RCC 7860 (cell line): ENCODE measurements around the gene BMERB1.
A peak's percentile ranks its signal among the peaks of the same experiment; 100 is the strongest.
"Not testable (repeated sequence)": the region's sequence is repeated elsewhere in the genome, so short reads cannot be mapped to it uniquely, and the experiment has no call there.

Experiments used
- DNase-seq: peaks from one replicate; pipeline ENCODE4 v3.0.0-alpha.2; 2015; ENCODE audit warnings: low spot score
- FAIRE-seq: peaks from 2 replicates; lab custom pipeline; 2012; peaks lifted over from hg19 to GRCh38; lab: Jason Lieb, UNC

Gene BMERB1

DNA sequence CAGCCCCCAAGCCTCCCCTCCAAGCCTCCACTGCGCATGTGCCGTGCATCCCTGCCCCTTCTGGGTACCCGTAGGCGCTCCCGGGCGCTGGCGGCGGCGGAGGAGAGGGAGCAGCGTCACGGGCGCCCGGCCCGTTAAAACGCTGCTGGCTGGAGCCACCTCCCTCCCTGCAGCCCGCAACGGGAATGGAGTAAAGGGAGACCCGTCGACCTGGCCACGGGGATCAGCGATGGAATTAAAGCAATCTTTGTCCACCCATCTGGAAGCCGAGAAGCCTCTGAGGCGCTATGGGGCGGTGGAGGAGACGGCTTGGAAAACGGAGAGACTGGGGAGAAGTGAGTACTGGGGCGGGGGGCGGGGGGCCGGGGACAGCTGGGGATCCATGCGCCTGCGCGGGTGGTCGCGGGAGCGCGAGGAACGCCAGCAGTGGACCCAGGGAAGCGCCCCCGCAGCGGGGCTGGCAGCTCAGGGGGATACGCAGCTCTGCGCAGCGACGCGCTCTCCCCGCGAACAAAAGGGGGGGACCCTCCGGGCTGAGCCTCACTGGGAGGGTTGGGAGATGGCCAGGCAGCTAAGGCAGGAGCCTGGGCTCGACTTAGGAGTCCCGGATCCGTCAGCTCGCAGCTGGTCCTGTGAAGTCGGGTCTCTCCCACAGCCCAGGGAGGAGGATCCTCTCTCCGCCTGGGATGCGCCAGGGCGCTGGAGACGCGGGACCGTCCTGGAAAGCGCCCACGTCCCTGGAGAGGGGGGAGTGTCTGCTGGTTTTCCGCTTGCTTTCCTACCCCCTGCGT lies at the start of gene BMERB1:
TSS of gene BMERB1 (plus strand) at position 164 of the 791 bp plus-strand sequence. CDS start at position 230, 66 bp downstream.
- DNase-seq: no peak
- FAIRE-seq: no peak

DNA sequence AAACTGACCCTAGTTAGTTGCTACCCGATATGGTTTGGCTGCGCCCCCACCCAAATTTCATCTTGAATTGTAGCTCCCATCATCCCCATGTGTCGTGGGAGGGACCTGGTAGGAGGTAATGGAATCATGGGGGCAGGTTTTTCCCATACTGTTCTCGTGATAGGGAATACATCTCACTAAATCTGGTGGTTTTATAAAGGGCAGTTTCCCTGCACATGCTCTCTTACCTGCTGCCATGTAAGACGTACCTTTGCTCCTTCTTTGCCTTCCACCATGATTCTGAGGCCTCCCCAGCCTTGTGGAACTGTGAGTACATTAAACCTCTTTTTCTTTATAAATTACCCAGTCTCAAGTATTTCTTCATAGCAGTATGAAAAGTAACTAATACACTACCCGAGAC lies 46.3 kb upstream of the BMERB1 start:
- not testable (repeated sequence) for FAIRE-seq, DNase-seq

DNA sequence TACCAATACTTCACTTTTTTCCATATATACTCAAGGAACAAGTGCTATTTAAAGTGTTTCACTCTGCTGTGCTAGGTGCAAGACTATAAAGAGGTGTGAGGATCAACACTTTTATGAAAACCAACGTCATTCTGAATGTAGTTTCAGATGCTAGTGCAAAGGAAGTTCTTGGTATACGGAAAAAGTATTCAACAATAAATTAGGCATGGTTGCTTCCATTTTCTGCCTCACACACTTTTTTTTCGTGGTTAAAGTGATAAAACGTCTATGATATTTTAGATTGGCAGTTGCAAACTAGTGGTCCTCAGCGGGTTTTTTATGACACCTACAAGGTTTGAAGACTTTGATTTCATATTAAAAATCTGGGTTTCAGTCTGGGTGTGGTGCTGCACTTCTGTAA lies 44.5 kb upstream of the BMERB1 start:
- FAIRE-seq, DNase-seq: not testable (repeated sequence)

DNA sequence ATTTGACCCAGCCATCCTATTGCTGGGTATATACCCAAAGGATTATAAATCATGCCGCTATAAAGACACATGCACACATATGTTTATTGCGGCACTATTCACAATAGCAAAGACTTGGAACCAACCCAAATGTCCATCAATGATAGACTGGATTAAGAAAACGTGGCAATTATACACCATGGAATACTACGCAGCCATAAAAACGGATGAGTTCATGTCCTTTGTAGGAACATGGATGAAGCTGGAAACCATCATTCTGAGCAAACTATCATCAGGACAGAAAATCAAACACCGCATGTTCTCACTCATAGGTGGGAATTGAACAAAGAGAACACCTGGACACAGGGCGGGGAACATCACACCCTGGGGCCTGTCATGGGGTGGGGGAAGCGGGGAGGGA lies 41.4 kb upstream of the BMERB1 start:
- not testable (repeated sequence) for FAIRE-seq

DNA sequence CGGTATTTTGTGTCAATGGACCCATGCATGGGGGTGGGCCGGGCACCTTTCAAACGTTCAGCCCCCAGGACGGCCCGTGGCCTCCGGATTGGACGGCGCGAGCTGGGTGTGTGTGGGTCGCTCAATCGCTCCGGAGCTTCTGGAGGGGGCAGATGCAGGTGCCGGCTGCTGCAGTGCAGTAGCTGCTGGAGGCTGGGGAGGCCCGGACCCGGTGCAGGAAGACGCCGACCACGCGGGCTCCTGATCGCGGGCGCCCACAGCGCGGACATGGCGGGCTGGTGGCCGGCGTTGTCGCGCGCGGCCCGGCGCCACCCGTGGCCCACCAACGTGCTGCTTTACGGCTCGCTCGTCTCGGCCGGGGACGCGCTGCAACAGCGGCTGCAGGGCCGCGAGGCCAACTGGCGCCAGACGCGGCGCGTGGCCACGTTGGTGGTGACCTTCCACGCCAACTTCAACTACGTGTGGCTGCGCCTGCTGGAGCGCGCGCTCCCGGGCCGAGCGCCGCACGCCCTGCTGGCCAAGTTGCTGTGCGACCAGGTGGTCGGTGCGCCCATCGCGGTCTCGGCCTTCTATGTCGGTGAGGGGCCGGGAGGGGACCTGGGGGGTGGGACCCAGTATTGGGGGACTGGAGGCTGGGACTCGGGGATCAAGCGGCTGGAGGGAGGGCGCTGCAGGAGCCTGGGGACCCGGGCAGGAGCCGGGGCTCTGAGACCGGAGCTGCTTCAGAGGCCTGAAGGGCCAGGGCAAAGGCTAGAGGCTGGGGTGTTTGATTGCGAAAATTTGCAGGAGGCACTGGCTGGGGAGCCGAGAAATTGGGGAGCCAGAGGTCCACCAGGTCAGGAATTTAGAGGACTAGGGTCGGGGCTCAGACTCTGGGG lies 38.5 kb upstream of the BMERB1 start, which contains the start of gene MPV17L:
TSS of gene MPV17L (plus strand) at position 124 of the 878 bp plus-strand sequence. CDS start at position 268, 144 bp downstream.
- not testable (repeated sequence) for DNase-seq, FAIRE-seq

More for the DNA sequence above, 41.4 kb upstream of the BMERB1 start:
- DNase-seq: not testable (repeated sequence)

DNA sequence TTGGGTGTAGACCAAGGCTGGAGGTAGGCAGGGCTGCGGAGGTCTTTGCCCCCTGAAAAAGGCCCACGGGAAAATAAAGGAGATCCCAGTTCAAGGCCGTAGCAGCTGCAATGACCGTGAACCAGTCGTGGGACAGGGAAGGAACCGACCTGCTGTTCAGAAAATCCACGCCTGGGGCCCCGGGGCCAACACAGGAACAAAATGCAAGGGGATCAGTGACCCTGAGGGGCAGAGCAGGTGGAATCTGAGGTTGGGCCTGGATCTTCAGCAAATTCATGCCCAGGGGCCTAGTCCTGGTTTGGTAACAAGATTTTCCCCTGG lies 37.9 kb upstream of the BMERB1 start:
- DNase-seq, FAIRE-seq: not testable (repeated sequence)

DNA sequence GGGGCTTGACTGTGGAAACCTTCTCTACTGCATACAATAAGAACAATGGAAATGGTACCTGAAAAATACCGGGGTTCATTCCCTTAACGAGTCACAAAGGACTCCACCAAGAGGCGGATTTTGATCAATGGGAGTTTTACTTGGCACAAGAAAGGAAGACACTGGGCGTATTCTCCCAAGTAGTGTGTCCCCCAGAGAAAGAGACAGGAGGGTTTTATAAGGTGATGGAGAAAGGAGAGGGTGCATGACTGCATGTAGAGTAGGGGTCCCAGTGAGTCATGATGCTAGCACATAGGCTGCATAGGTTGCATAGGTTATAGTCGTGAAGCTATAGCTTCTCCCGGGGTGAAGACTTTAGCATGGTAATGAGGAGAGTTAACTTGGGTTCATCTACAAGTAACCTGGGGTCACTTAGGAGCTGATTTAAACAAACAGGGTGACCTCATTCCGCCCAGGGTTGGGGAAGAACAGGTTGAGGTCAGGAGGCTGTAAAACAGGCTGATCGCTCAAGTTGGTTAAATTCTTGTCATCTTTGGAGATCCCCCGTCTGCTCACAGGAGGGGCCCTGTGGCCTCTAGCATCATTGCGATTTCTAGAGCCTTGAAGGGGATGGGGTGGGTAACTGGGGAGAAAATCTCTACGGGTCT lies 37.3 kb upstream of the BMERB1 start:
- no peak for DNase-seq
- FAIRE-seq: no peak

DNA sequence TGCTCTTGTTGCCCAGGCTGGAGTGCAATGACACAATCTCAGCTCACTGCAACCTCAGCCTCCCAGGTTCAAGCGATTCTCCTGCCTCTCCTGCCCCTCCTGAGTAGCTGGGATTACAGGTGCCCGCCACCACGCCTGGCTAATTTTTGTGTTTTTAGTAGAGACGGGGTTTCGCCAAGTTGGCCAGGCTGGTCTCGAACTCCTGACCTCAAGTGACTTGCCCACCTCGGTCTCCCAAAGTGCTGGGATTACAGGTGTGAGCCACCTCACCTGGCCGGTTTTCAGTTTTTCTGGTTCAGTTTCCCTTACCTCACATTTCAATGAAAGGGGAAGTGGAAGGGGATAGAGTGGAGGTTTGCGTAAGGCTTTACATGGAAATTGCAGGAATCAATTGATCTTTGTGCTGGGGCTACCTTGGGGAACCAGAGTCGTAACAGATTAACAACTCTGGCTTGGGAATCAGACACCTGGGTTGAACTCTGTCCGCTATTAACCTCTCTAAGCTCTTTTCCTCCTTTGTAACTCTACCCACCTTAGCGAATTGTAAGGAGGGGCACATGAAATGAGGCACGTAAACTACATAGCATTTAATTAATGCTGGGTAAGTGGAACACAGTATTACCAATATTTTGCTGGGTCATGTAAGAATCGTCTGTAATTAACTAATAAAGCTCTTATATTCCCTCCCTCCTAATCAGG lies 35.6 kb upstream of the BMERB1 start:
- no peak for FAIRE-seq

DNA sequence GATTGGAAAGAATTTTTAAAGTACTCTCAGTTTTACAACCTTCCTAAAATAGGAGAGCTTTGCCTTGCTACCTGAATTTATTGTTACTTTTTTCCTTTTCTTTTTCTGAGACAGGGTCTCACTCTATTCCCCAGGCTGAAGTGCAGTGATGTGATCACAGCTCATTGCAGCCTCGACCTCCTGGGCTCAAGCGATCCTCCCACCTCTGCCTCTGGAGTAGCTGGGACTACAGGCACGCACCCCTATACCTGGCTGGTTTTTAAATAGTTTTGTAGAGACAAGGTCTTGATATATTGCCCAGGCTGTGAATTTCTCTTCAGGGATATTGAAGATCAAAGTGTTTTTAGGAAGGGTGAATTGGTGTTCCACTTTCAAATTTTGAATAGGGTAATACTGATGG lies 35.1 kb upstream of the BMERB1 start:
- DNase-seq (no peak), FAIRE-seq (no peak)

More for the DNA sequence above, 35.6 kb upstream of the BMERB1 start:
- no peak for DNase-seq

DNA sequence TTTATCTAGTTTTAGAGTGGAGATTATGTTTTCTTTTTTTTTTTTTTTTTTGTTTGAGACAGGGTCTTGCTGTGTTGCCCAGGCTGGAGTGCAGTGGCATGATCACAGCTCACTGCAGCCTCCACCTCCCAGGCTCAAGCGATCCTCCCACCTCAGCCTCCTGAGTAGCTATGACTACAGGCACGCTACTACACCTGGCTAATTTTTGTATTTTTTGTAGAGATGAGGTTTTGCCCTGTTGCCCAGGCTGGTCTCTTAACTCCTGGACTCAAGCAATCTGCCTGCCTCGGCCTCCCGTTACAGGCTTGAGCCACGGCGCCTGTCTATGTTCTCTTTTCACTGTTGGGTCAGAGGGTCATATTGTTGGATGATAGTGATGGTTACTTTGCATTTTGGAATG lies 34.1 kb upstream of the BMERB1 start:
- FAIRE-seq, DNase-seq: not testable (repeated sequence)

DNA sequence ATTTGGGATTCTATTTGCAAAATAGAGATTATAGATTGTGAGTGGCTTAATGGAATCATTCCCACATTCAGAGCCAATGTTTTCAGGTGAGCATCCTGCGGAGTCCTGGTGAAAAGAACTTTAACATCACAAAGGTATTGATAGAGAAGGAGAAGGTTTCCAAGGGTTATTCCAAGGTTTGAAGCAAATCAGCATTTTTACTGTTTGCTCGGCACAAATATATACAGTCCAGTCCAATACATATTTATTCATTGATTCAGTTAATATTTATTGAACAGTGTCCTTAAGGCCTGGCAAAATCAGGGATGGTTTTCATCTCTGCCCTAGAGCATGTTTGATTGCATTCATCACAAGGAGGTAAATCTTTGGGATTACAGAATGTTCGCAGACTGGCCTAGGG lies 32.4 kb upstream of the BMERB1 start:
- DNase-seq (no peak), FAIRE-seq (no peak)

DNA sequence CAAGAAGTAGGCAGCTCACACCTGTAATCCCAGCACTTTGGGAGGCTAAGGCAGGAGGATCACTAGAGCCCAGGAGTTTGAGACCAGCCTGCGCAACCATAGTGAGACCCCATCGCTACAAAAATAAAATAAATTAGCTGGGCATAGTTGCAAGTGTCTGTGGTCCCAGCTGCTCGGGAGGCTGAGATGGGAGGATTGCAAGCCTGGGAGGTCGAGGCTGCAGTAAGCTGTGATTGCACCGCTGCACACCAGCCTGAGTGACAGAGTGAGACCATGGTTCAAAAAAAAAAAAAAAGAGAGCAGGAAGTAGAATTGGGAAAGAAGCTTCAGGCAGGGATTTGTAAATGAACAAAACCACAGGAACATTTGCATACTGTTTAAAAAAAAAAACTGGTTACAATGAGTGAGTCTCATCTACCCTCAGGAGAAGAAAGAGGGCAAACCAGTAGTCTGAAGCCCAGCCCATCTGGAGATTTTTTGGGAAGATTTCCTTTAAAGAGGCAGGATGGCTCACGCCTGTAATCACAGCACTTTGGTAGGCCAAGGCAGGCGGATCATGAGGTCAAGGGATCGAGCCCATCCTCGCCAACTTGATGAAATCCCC lies 30.9 kb upstream of the BMERB1 start:
- FAIRE-seq: no peak
- DNase-seq: no peak

DNA sequence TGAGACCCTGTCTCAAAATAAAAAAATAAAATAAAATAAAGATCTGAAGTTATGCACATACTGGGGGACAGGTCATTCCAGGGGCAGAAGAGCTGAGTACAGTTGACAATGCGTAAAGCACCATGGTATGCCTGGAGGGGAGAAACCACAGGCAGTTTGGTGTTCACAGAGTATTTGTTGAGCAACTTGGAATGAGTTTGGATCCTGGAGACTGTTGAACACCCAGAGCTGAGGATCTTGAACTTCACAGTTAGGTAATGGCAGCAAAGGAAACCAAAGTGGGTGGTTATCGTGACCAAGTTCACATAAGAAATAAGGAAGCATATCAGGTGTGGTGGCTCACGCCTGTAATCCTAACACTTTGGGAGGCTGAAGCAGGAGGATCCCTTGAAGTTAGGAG lies 30.3 kb upstream of the BMERB1 start:
- DNase-seq, FAIRE-seq: not testable (repeated sequence)

DNA sequence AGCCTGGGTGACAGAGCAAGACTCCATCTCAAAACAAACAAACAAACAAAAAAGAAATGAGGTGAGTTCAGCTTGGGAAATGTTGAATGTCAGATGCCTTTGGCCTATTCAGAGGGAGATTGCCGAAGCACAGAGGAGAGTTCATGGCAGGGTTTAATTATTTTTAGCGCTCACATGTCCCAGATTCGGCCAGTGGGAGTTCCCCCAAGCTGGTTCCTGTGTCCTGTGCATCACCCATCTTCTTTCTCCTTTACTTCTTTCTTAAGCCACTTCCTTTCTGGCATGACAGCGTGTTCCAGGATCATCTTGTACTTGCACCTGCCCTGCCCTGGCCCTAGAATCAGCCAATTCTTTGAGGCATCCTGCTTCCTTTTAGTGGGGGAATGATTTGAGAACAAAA lies 29.6 kb upstream of the BMERB1 start:
- no peak for DNase-seq
- FAIRE-seq: no peak

DNA sequence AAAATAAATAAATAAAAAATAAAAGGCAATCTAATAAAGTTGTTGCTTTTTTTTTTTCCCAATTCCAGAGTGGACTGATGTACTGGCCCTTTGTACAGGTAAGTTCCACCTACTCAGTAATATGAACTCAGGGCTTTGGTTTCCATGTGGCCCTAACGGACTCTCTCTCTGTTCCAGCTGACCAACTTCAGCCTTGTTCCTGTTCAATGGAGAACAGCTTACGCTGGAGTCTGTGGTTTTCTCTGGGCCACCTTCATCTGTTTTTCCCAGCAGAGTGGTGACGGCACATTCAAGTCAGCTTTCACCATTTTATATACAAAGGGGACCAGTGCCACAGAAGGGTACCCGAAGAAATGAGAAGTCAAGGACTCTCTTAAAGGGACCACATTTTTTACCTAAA lies 26.6 kb upstream of the BMERB1 start:
- DNase-seq (peak; percentile 68), FAIRE-seq (peak; percentile 94)

DNA sequence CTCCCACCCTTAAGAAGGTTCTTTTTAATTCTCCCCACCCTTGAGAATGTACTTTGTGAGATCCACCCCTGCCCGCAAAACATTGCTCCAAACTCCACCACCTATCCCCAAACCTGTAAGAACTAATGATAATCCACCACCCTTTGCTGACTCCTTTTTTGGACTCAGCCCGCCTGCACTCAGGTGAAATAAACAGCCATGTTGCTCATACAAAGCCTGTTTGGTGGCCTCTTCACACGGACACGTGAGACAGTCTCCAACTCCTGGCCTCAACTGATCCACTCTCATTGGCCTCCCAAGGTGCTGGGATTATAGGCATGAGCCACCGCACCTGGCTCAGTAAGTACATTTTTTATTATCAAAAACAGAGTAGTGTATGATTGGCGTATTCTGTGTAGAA lies 24.9 kb upstream of the BMERB1 start:
- FAIRE-seq, DNase-seq: not testable (repeated sequence)

DNA sequence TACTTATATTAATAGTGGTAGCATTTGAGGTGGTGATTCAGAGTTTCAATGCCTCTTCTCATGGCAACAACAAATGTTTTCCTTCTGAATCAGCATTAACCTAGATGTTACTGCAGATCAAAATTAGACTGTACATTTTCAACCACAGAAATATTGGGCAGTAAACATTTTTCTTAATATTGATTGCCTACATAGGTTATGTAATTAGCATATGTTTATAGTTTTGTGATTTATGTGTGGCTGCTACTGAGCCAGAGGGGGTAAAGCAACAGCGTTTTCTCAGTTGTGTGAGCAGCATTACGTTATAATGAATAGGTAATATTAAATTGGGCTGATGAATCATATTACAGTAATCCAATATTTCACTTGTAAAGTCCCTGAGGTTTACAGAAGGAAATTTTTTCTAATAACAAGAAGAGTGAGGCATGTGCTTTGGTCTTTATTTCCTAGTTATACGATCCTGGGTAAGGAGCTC lies 18.8 kb upstream of the BMERB1 start:
- DNase-seq (peak; percentile 13), FAIRE-seq (no peak)

DNA sequence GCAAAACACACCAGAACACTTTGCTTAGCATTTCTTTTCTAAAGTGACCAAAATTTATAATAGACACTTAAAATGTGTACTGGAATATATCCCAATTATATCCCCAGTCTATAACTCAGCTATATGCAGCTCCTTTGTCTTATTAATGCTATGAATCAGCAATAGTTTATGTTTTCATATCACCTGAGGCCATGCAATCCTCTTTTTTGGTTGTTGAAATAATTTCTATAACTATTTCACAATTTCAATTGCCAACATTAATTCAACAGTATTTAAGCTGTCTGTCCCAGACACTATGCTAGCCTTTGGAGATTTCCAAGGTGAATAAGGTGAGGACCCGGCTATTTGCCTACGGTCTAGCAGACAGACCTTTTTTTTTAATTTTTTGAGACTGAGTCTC lies 17.2 kb upstream of the BMERB1 start:
- no peak for FAIRE-seq
- DNase-seq: no peak

DNA sequence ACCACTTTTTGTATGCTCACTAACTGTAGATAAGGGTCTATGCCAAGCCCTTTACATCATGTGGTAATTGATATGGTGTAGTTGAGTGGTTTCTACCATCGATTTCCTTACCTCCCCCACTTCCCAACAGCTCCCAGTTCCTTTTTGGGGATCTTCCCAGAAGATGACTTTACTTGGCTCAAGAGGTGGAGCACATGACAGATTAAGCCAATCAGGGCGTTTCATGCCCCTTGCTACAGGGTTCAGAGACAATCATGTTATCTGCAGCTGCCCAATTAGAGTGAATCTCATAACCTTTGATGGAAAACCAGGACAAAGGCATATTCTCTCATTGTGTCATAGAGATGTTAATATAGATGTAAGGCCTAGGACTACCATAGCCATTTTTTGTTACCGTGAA lies 16.2 kb upstream of the BMERB1 start:
- no peak for DNase-seq
- FAIRE-seq: no peak

DNA sequence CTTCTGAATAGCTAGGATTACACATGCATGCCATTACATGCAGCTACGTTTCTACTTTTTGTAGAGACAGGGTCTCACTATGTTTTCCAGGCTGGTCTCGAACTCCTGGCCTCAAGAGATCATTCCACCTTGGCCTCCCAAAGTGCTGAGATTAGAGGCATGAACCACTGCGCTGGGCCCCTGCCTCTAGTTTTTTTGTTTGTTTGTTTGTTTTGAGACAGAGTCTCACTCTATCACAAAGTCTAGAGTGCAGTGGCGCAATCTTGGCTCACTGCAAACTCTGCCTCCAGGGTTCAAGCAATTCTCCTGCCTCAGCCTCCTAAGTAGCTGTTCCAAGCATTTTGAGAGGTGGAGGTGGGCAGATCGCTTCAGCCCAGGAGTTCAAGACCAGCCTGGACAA lies 12.7 kb upstream of the BMERB1 start:
- not testable (repeated sequence) for FAIRE-seq, DNase-seq
